Fibroblast of skin of left biceps (primary cell): ENCODE results near the gene NRSN2.
"Not testable (repeated sequence)": the region's sequence is repeated elsewhere in the genome, so short reads cannot be mapped to it uniquely, and the experiment has no call there.

Experiments
- DNase-seq, 2 experiments: peaks; one replicate each; pipeline ENCODE4 v3.0.0-alpha.2; 2013; ENCODE audit warnings: low read depth in 2 of 2

The NRSN2 gene

DNA sequence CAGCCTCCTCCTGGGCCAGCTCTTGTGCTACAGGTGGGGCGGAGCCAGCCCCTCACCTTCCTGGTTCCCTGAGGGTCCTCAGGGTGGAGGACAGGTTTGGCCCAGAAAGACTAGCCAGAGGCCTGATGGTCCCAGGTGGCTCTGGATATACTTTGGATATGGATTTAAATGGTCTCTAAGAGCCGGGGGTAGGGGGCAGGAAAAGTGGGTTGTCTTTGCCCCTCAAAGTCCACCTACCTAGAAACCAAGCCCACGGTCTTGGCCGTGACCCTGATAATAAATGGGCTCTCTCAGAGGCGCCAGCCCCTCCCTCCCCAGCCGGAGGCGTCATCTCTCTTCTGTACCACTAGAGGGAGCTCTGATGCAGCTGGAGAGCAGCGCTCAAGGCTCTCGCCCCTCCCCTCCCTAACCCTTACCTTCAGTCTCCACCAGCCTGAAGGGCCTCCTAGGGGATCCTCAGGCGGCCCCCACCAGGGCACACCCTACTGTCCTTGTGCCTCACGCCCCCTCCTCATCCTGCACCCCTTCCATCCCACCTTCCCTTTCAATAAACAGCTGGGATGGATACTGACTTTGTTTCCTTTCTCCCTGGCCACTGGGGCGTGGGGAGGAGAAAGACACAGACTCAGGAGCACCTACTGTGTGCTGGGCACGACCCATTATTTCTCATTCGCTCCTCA is 7.5 kb downstream of the NRSN2 start:
- peak in 1 of 2 experiments; percentile 23 for DNase-seq

DNA sequence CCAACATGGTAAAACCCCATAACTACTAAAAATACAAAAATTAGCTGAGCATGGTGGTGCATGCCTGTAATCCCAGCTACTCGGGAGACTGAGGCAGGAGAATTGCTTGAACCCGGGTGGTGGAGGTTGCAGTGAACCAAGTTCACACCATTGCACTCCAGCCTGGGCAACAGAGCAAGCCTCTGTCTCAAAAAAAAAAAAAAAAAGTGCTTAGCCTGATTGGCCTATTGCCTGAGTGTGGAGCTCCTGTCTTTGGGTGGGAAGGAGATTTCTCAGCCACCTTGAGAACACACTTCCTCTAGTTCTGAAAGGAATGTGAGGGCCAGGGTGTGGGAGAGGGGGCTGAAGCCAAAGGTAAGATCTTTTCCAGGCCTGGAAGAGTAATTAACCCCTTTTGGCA is 9.2 kb downstream of the NRSN2 start:
- DNase-seq: not testable (repeated sequence)

DNA sequence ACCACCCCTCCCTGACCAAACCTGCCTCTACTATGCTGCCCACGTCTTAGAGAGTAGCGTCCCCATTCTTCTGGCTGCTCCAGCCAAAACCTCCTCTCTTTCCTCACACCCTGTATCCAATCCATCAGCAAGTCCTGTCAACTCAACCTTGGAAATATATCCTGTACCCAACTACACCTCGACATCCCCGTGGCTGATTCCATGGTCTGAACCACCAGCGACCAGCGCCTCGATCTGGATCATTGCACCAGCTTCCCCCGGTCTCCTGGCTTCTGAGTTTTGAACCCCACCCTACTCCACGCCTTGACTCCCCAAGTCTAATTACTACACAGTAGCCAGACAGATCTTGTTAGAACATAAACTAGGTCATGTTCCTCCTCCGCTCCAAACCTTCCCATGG is 9.8 kb downstream of the NRSN2 start:
- DNase-seq: no peak

DNA sequence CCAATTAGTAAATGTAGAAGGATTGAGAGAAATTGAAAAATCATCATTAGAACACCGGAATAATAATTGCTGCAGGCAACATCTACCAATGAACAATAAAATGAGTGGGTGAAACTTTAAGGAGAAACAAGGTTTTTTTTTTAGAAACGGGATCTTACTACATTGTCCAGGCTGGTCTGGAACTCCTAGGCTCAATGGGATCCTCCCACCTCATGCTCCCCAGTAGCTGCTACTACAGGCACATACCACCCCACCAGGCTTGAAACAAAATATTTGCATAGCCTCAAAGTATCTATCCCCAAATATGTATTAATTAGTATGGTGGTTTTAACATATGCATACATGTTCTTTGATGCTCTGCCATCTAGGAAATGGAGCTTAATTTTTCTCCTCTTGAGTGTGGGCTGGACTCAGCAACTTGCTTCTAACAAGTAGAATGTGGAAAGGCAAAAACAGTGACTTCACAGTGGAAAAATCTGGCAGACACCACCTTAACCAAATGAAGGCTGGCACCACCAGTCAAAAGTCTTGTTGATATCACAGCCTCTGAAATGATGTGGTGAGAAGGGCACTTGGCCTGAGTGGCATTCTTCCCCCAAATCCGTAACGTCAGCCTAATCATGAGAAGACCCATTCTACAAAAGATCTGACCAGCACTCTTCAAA is 12.1 kb downstream of the NRSN2 start:
- no peak for DNase-seq

DNA sequence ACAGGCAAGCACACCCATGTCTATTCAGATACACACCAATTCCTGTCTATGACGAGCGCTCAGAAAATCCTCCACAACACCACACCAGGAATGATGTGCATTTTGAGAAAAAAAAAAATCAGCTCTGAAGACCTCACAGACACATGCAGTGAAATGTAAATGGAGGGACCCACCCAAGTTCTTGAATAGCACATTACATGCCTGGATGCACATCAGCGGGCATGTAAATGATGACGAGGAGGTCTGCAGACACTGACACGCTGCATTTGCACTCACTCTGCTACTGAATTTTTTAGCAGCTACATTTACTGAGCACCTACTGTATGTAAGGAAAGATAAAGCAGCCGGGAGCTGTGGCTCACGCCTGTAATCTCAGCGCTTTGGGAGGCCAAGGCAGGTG is 14.7 kb downstream of the NRSN2 start:
- no peak for DNase-seq

DNA sequence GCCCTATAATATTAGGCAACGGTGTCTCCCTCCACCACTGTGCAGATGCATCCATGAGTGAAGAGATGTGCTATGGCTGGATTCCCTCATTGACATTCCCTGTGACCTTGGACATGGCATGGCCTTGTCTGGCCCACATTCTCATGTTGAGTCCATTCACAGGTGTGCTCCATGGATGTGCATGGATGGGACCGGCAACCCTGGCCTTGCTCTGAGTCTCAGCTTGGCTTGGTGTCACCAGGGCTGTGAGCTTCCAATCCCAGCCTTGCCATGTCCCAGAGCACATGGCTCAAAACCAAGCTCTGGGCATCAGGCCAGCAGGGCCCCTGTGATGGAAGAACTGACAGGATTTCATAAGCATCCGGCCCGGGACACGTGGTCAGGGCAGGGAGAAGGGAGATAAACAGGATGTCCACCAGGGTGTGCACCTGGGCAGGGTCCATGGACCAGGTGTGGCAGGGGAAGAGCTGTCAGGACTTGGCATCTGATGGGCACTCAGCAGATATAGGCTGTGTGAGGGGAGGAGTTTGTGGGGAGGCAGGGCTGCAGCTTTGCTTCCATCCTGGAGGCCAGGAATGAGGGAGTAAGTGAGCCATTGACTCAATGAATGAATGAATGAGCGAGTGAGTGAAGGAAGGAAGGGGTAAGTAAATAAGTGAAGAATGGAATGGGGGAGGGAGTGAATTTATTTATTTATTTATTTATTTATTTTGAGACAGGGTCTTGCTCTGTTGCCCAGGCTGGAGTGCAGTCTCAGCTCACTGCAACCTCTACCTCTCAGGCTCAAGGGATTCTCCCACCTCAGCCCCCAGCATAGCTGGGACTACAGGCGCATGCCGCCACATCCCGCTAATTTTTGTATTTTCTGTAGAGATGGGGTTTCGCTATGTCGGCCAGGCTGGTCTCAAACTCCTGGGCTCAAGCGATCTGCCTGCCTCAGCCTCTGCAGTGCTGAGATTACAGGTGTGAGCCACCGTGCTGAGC is 15.7 kb downstream of the NRSN2 start:
- peak; percentile 74 to 77 for DNase-seq

DNA sequence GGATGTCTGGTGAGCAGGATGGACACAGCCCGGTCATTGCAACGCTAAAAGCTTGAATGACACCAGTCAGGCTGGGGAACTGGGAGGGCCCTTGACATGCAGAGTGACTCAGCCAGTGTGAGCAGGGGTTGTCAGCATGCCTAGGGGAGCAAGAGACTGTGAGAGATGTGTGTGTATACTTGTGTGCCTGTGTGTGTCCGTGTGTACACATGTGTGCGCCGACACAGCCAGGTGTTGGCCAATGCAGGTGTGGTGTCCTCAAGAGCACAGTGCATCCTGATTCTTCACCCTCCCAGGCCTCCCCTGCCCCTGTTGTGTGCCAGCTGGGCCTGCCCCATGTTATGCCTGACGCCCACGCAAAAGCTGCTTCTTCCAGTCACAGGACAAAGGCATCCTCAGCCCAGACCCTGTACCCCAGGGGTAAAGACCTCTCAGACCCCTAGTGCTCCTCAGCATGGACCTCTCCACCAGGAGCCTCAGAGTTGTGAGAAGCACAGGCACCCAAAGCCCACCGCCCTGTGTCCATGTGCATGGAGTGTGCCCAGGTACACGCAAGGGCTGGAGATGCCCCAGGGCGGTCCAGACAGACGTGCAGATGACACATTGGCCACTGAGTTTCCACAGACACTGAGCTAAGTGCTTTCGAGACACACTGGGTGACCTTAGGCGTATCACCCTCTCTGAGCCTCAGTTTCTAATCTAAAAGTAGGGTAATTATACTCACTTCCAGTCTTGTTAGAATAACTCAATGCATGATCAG is 16.6 kb downstream of the NRSN2 start:
- no peak for DNase-seq

DNA sequence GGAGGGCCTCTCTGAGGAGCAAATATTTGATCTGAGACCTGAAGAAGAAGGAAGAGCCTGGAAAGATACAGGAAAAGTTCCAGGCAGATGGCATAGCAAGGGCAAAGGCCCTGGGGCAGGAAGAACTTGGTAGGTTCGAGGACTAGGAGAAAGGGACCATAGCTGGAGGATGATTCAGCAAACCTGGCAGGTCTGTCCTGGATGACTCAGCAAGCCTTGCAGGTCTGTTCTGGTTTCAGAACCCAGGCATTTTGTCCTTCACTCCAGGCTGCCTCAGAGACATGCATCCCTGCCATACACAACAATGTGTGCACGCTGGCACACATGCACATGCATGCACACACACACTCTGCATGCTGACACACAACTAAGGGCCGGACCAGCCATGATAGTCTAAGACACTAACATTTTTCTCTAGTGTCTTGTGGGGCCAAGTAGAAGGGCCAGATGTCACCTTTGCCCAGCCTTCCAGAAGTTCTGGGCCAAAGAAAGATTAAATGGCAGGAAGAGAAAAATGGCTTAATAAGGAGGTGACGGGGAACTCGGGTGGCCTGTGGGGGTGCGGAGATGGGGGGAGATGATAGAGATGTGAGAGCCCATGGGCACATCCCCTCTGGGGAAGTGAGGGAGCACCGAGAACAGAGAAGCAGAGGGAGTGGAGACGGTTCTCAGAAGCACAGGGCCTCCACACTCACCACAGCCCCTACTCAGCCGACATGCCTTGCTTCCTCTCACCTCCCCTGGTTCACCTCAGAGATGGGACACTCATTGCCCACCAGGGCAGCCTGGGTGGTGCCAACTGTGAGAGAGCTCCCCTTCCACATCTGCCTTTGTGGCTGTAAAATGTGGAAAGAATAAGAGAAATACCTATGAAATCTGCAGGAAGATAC is 18.2 kb downstream of the NRSN2 start:
- no peak for DNase-seq

DNA sequence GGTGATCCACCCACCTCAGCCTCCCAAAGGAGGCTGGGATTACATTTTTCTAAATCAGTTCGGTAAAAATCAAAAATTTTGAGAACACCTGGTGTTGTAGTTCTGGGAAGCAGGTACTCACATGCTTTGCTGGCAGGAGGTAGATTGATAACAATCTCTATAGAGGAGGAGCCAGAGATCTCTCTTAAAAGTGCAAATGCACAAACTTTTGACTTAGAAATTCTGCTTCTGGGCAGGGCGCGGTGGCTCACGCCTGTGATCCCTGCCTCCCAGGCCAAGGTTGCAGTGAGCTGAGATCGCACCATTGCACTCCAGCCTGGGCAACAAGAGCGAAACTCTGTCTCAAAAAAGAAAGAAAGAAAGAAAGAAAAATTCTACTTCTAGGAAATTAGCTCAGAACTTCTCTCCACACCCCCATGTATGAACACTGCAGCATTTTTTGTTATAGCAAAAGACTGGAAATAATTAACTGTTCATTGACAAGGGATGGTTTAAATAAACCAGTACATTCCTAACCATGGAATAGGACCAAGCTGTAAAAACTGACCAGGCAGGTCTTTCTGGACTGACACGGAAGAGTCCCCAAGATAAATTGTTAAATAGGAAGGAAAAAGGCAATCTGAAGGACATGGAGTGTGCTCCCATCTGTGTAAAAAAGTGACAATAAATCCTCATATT is 19.3 kb downstream of the NRSN2 start:
- no peak for DNase-seq

DNA sequence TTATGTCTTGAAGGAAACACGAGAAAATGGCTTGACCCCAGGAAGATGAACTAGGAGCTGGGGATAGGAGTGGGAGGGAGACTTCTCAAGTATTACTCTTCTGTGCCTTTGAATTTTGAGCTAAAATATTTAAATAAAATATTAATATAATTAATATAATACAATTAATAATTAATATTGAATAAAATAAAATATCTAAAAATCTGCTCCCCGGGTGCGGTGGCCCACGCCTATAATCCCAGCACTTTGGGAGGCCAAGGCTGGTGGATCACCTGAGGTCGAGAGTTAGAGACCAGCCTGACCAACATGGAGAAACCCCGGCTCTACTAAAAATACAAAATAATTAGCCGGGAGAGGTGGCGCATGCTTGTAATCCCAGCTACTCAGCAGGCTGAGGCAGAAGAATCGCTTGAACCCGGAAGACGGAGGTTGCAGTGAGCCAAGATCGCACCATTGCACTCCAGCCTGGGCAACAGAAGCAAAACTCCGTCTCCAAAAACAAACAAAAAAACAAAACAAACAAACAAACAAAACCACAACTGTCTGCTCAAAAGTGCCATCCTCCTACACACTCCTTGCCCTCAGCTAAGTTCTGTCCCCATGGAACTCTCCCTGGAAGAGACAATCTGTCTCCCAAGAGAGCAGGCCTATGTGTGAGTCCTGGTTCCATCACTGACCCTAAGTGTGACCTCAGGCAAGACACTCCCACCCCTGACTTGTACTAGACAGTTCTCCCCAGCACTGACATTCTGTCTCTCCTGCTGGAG is 20.0 kb downstream of the NRSN2 start:
- no peak for DNase-seq

DNA sequence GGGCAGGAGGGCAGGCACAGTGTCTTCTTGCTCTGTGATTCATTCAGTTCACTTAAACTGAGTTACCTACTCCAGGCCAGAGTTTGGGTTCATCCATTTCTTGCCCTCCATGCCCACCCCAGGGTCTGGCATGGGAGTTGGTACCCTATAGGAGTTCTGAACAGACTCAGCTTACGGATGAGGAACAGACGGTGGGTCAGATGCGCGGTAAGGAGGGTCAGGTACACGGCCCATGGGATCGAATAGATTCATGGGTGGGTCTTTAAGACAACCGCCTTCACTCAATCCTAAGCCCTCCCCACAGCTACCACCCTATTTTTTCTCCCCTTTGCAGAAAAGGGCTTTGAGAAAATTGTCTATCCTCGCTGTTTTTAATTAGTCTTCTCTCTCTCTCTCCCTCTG is 20.6 kb downstream of the NRSN2 start:
- no peak for DNase-seq

DNA sequence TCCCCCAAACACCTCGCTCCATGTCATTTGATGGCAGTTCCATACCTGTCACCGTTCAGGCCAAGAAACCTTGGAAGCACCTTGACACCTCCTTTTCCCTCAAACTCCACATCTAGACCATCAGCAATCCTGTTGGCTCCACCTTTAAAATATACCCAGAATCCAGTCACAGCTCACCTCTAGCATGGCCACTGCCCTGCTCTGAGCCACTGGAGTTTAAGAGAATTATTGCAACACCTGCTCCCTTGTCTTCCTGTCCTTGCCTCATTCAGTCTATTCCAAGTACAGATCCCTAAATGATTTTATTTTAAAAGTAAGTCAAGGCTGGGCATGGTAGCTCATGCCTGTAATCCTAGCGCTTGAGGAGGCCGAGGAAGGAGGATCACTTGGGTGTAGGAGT is 22.0 kb downstream of the NRSN2 start:
- no peak for DNase-seq

DNA sequence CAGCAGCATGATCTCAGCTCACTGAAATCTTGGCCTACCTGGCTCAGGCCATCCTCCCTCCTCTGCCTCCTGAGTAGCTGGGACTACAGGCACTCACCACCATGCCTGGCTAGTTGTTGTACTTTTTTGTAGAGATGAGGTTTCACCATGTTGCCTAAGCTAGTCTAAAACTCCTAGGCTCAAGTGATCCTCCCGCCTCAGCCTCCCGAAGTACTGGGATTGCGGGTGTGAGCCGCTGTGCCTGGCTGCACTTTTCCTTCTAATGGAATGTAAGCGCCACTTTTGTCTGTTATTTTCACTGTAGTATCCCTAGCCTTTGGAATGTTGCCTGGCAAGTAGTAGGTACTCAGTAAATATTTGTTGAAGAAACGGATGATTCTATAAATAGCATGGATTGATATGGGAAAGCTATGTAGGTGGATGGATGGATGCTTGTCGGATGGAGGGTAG is 23.3 kb downstream of the NRSN2 start:
- DNase-seq: no peak

DNA sequence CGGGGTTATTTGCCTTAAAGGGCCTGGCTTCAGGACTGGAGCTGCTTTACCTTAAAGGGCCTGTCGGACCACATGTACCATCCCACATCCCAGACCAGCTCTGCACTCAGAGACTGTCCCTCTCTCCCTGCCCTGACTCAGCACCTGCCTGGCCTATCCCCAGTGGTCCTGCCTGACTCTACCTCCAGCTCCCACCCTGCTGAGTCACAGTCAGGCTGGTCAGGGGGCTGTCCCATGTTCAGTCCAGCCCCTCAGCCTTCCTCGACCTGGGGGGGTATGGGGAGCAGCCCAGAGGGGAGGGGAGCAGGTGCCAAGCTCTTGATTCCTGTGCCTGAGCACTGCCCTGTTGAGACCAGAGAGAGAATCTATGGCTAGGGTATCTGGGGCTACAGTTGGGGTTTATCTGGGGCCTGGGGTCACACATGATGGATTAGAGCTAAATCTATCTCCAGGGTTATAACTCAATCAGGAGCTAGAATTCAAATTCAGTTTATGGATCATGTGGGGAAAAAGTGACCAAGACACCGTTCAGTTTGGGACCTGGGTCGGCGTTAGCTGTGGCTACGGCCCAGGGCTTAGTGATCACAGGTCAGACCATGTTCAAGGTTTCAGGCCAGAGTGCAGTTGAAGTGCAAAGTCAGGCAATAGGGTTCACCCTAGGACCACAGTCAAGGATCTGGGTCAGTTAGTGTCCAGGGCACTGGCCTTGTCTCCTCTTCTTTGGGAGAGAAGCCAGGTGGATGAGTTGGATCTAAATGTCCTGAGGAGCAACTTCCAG is 24.3 kb downstream of the NRSN2 start:
- no peak for DNase-seq

DNA sequence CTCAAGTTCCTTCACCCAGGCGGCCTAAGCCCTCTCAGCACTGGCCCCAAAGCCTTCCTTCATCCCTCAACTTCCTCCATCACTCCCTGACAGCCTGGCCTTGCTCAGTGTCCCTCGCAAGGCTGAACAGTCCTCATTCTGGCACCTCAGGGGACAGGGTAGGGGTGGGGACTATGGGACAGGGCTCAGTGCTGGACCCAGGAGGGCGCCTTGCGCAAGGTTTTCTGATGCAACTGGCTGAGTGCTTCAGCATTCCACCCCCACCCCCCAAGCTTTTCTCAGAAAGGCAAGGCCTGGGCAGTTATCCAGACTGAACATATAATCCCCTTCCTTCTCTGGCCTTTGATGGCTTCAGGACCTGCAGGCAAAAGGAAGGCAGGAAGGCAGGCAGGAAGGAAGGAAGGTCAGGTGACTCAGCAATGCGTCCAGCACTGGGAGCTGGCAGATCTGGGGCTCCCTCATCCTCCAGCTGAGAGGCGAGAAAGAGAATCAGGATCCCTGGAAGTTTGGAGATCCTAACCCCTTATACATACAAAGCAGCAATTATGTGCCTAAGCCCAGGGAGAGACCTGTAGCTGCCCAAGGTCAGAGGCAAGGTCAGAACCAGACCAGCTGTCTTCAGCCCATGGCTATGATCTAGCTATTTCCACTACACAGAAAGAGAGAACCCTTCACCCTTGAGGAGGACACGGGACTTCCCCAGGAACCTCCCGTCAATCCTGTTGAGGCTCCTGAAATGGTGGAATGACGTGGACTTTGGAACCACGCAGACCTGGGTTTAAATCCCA is 25.0 kb downstream of the NRSN2 start:
- peak; percentile 81 to 82 for DNase-seq

DNA sequence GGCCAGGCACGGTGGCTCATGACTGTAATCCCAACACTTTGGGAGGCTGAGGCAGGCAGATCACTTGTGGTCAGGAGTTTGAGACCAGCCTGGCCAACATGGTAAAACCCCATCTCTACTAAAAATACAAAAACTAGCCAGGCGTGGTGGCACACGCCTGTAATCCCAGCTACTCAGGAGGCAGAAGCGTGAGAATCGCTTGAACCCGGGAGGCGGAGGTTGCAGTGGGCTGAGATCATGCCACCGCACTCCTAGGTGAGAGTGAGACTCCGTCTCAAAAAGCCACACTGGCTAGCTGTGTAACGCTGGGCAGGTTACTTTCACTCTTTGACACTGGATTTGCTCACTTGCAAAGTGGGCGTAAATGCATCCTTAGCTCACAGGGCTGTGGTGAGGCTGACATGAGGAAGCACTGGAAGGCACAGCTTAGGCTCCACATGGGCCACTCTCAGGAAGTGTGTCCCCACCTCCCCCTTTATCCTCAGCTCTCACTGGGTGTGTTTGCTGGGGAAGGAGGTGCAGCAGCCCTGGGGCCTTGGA is 25.7 kb downstream of the NRSN2 start:
- not testable (repeated sequence) for DNase-seq

DNA sequence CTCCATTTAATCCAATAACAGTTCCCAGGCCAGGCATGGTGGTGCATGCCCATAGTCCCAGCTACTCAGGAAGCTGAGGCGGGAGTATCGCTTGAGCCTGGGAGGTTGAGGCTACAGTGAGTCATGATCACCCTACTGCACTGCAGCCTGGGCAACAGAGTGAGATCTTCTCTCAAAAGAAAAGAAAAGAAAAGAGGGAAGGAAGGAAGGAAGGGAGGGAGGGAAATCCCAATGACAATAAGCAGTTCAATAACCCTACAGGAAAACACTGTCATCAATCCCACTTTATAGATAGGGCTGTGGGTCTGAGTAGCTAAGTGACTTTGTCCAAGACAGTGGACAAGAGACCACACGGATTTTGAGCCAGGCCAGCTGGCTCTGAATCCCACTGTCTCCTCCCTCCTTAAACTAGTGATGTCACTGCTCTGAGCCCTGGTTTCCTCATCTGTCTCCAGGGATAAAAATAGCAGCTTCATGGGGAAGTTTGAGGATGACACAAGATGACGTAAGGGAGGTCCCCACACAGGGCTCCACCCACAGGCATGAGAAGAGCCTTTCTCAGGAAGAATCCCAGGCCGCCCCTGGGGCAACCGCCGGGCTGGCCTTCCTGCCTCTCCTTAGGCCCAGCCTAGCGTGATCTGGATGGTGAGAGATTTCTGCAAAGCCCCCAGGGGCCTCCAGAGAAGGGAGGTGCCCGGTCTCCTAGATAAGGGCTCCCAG is 26.4 kb downstream of the NRSN2 start:
- peak; percentile 29 to 31 for DNase-seq
